HG02610 (cell line): ENCODE data around the gene DNAAF8.

Experiments
- ATAC-seq: cut with Tn5 transposase; IDR thresholded peaks from one replicate; pipeline ENCODE4 v1.9.1; 2021; ENCODE audit warnings: mild to moderate bottlenecking, moderate library complexity; ENCODE audit not compliant: unreplicated experiment

Gene DNAAF8

GRCh38 chr16:4734063-4734729 is at the start of gene DNAAF8, which contains the start of gene ANKS3:
TSS of gene DNAAF8 (plus strand) at chr16:4734537. CDS start at chr16:4736515, 1,978 bp downstream.
TSS of gene ANKS3 (minus strand) at chr16:4734271. CDS start at chr16:4730149, 4,122 bp downstream.
- ATAC-seq: peak; percentile 79

GRCh38 chr16:4684763-4685162 is 49.6 kb upstream of the DNAAF8 start:
- ATAC-seq: no peak

- ATAC-seq: no peak
Observed at GRCh38 chr16:4685292-4685691, 49.0 kb upstream of the DNAAF8 start.

- no peak for ATAC-seq
Observed at GRCh38 chr16:4685776-4686496, 48.4 kb upstream of the DNAAF8 start.

- no peak for ATAC-seq
Observed at GRCh38 chr16:4686497-4687210, 47.7 kb upstream of the DNAAF8 start.

GRCh38 chr16:4687416-4687815 is 46.9 kb upstream of the DNAAF8 start:
- ATAC-seq: no peak

GRCh38 chr16:4687946-4688673 is 46.2 kb upstream of the DNAAF8 start:
- ATAC-seq: no peak

GRCh38 chr16:4688674-4689045 is 45.7 kb upstream of the DNAAF8 start:
- ATAC-seq: no peak

- no peak for ATAC-seq
Observed at GRCh38 chr16:4689091-4689671, 45.2 kb upstream of the DNAAF8 start.

GRCh38 chr16:4689864-4690704 is 44.3 kb upstream of the DNAAF8 start:
- ATAC-seq: no peak

- no peak for ATAC-seq
Observed at GRCh38 chr16:4690946-4691665, 43.2 kb upstream of the DNAAF8 start.

GRCh38 chr16:4691666-4692412 is 42.5 kb upstream of the DNAAF8 start:
- ATAC-seq: no peak

GRCh38 chr16:4692460-4693295 is 41.7 kb upstream of the DNAAF8 start:
- peak; percentile 11 for ATAC-seq

- peak; percentile 95 for ATAC-seq
Observed at GRCh38 chr16:4693296-4693955, 40.9 kb upstream of the DNAAF8 start, which contains the start of gene NUDT16L1. TSS of gene NUDT16L1 (plus strand) at chr16:4693562. CDS start at chr16:4693727, 165 bp downstream.

- ATAC-seq: no peak
Observed at GRCh38 chr16:4693956-4694641, 40.2 kb upstream of the DNAAF8 start.
